Measurements from ENCODE around the gene SDHAF1.
"Not testable (repeated sequence)": the region's sequence is repeated elsewhere in the genome, so short reads cannot be mapped to it uniquely, and the experiment has no call there.

DNA sequence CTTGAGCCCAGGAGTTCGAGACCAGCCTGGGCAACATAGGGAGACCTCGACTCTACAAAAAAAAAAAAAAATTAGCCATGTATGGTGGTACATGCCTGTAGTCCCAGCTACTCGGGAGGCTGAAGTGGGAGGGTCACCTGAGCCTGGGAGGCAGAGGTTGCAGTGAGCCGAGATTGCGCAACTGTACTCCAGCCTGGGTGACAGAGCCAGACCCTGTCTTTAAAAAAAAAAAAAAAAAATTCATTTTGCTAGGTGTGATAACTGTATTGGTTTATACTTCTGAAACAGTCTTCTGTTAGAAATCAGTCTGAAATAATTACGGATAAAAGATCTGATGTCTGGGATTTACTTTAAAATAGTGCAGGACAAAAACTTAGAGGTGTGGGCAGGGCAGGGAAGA, 46.1 kb downstream of the SDHAF1 start:
- TF ChIP-seq, protein P1, sequence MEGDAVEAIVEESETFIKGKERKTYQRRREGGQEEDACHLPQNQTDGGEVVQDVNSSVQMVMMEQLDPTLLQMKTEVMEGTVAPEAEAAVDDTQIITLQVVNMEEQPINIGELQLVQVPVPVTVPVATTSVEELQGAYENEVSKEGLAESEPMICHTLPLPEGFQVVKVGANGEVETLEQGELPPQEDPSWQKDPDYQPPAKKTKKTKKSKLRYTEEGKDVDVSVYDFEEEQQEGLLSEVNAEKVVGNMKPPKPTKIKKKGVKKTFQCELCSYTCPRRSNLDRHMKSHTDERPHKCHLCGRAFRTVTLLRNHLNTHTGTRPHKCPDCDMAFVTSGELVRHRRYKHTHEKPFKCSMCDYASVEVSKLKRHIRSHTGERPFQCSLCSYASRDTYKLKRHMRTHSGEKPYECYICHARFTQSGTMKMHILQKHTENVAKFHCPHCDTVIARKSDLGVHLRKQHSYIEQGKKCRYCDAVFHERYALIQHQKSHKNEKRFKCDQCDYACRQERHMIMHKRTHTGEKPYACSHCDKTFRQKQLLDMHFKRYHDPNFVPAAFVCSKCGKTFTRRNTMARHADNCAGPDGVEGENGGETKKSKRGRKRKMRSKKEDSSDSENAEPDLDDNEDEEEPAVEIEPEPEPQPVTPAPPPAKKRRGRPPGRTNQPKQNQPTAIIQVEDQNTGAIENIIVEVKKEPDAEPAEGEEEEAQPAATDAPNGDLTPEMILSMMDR (IDR thresholded peaks at IDR 0.05) = not testable (repeated sequence)
- TF ChIP-seq, protein P2, sequence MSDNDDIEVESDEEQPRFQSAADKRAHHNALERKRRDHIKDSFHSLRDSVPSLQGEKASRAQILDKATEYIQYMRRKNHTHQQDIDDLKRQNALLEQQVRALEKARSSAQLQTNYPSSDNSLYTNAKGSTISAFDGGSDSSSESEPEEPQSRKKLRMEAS (IDR thresholded peaks at IDR 0.05; ENCODE audit: low read depth) = not testable (repeated sequence)
- TF ChIP-seq, protein P3, sequence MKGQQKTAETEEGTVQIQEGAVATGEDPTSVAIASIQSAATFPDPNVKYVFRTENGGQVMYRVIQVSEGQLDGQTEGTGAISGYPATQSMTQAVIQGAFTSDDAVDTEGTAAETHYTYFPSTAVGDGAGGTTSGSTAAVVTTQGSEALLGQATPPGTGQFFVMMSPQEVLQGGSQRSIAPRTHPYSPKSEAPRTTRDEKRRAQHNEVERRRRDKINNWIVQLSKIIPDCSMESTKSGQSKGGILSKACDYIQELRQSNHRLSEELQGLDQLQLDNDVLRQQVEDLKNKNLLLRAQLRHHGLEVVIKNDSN (IDR thresholded peaks at IDR 0.05; ENCODE audit: borderline replicate concordance, low read depth) = not testable (repeated sequence)
- TF ChIP-seq EP300 (IDR thresholded peaks at IDR 0.05; ENCODE audit: borderline replicate concordance in 1 of 2, low read depth in 1 of 2, low read length in 1 of 2); GATA2 (CRISPR knock-in tag; IDR thresholded peaks at IDR 0.05): not testable (repeated sequence)
- TF ChIP-seq, protein P4, sequence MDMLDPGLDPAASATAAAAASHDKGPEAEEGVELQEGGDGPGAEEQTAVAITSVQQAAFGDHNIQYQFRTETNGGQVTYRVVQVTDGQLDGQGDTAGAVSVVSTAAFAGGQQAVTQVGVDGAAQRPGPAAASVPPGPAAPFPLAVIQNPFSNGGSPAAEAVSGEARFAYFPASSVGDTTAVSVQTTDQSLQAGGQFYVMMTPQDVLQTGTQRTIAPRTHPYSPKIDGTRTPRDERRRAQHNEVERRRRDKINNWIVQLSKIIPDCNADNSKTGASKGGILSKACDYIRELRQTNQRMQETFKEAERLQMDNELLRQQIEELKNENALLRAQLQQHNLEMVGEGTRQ (IDR thresholded peaks at IDR 0.05; ENCODE audit: borderline replicate concordance, low read depth, low read length) = not testable (repeated sequence)
